HFFc6 (cell line): ENCODE measurements around the gene LATS1. TPM values are rescaled to one million over a fixed set of nuclear protein-coding genes. Genes with fewer than 3 reads are reported as not detected.

Source experiments
- DNase-seq: peaks from one replicate; pipeline ENCODE4 v3.0.0-alpha.2; 2018
- H3K27ac Mint-ChIP-seq: 2 replicates; pipeline ENCODE4 v1.8.0; 2020; ENCODE audit warnings: mild to moderate bottlenecking, mixed read lengths
- H3K27me3 Mint-ChIP-seq: 2 replicates; pipeline ENCODE4 v1.8.0; 2021; ENCODE audit warnings: mild to moderate bottlenecking, moderate library complexity, mixed read lengths; ENCODE audit not compliant: insufficient read depth
- H3K36me3 Mint-ChIP-seq: 2 replicates; pipeline ENCODE4 v1.8.0; 2021; ENCODE audit warnings: low read depth, mixed read lengths
- H3K4me1 Mint-ChIP-seq: 2 replicates; pipeline ENCODE4 v1.8.0; 2020; ENCODE audit warnings: low read depth, mixed read lengths
- H3K4me3 Mint-ChIP-seq: 2 replicates; pipeline ENCODE4 v1.8.0; 2020; ENCODE audit warnings: mild to moderate bottlenecking, moderate library complexity, mixed read lengths
- H3K9me3 Mint-ChIP-seq: 2 replicates; pipeline ENCODE4 v1.8.0; 2020; ENCODE audit warnings: mild to moderate bottlenecking, mixed read lengths
- CTCF ChIP-seq: fragments of 200-600 bp; sonication (generic); IDR thresholded peaks from 2 replicates; pipeline ENCODE4 v1.5.0; 2021; ENCODE audit warnings: antibody characterized with exemption, mild to moderate bottlenecking
- long read RNA-seq: library from polyadenylated mRNA; unstranded; transcript quantifications from one replicate; pipeline ENCODE4 v2.0.0, GENCODE V29; 2019
- total RNA-seq, 6 experiments: library from RNA; stranded (reverse); fragmentation: NEBNext Ultra II Directional; extraction: Animal tissue kit (Norgen Biotek cat#: 25700); gene quantifications; 2 replicates in 1 of 6; 3 replicates in 5 of 6; pipeline ENCODE4 v1.2.3, GENCODE V29; 2021

Gene LATS1
- 10 to 100 TPM; 17.8 to 22.2 (median 20.1) TPM for total RNA-seq
- long read RNA-seq, partial matches to known transcripts = 2 of 9 reads
- long read RNA-seq, other reads (novel, unspliced or antisense) = 6 of 9 reads

GRCh38 chr6:149717588-149718458 lies at the start of gene LATS1:
LATS1 (minus strand) TSS chr6:149718101; CDS start chr6:149702126, 15,975 bp downstream.
- Mint-ChIP-seq H3K27me3 (peaks cover 2% of the 10 kb centered on the region; the same call in 1 of the 2 replicates), H3K27ac (peak within 1 kb of the TSS; percentile 98), H3K9me3 (no peaks in the 10 kb centered on the region), H3K36me3 (peaks cover 4% of the 10 kb centered on the region; the same call in 1 of the 2 replicates), H3K4me3 (peak within 1 kb of the TSS; percentile 95), H3K4me1 (peaks cover 18% of the 10 kb centered on the region)
- TF ChIP-seq CTCF = no peak
- DNase-seq = peak; percentile 89

GRCh38 chr6:149766156-149766769 lies 48.4 kb upstream of the LATS1 start:
- peaks cover 12% of the 10 kb centered on the region for H3K9me3 Mint-ChIP-seq
- H3K4me1 Mint-ChIP-seq = peaks cover 31% of the 10 kb centered on the region
- no peak overlapping the region; the same call in 1 of the 2 replicates for H3K4me3 Mint-ChIP-seq
- peak; percentile 61 for DNase-seq
- H3K36me3 Mint-ChIP-seq = peaks cover 33% of the 10 kb centered on the region
- peak overlapping the region; percentile 42; the same call in 1 of the 2 replicates for H3K27ac Mint-ChIP-seq
- TF ChIP-seq CTCF = no peak
- H3K27me3 Mint-ChIP-seq = no peaks in the 10 kb centered on the region

GRCh38 chr6:149763866-149764265 lies 46.0 kb upstream of the LATS1 start:
- Mint-ChIP-seq H3K9me3 (peaks cover 12% of the 10 kb centered on the region), H3K4me1 (peaks cover 40% of the 10 kb centered on the region), H3K4me3 (no peak overlapping the region), H3K27me3 (no peaks in the 10 kb centered on the region), H3K27ac (peak overlapping the region; percentile 66), H3K36me3 (peaks cover 31% of the 10 kb centered on the region)
- no peak for TF ChIP-seq CTCF
- DNase-seq = peak; percentile 8

- Mint-ChIP-seq H3K4me3 (no peak overlapping the region), H3K9me3 (peaks cover 8% of the 10 kb centered on the region), H3K4me1 (peaks cover 35% of the 10 kb centered on the region), H3K27ac (peak overlapping the region; percentile 16; the same call in 1 of the 2 replicates), H3K27me3 (no peaks in the 10 kb centered on the region), H3K36me3 (peaks cover 19% of the 10 kb centered on the region)
- no peak for TF ChIP-seq CTCF
- no peak for DNase-seq
Measured at GRCh38 chr6:149761438-149761837, 43.5 kb upstream of the LATS1 start.

GRCh38 chr6:149756261-149756636 lies 38.3 kb upstream of the LATS1 start:
- TF ChIP-seq CTCF = no peak
- H3K4me3 Mint-ChIP-seq = no peak overlapping the region
- peaks cover 30% of the 10 kb centered on the region for H3K4me1 Mint-ChIP-seq
- no peak for DNase-seq
- H3K36me3 Mint-ChIP-seq = peaks cover 6% of the 10 kb centered on the region; the same call in 1 of the 2 replicates
- H3K9me3 Mint-ChIP-seq = no peaks in the 10 kb centered on the region
- no peak overlapping the region for H3K27ac Mint-ChIP-seq
- H3K27me3 Mint-ChIP-seq = no peaks in the 10 kb centered on the region
